RPMI7951 (cell line): ENCODE results near the gene RGS7. TPM values are rescaled to one million over a fixed set of nuclear protein-coding genes. Genes with fewer than 3 reads are reported as not detected.
"Not testable (repeated sequence)": the region's sequence is repeated elsewhere in the genome, so short reads cannot be mapped to it uniquely, and the experiment has no call there.

Experiments used
- DNase-seq: peaks from one replicate; pipeline ENCODE4 v3.0.0-alpha.2; 2012; ENCODE audit warnings: low read depth
- total RNA-seq: library from RNA; depleted of rRNA; stranded (reverse); fragments of >200 nt; shearing (Covaris generic); gene quantifications from 2 replicates; pipeline ENCODE4 v1.2.3, GENCODE V29; 2014

RGS7 gene
- total RNA-seq, 1 experiment from 2014 or later = not detected

DNA sequence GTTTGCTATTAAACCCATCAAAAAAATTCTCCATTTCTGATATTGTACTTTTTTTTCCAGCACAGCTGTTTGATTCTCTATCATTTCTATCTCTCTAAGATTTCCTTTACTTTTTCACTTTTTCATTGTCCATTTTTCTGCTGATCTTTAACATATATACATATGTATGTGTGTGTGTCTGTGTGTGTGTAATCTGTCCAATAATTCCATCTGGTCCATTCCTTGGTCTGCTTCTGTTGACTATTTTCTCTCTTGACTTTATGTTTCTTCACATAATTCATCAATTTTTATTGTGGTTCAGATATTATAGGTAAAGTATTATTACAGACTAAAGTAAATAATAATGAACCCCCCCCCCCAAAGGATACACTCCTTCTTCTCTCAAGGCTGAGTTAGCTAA lies 84.2 kb downstream of the RGS7 start:
- no peak for DNase-seq

DNA sequence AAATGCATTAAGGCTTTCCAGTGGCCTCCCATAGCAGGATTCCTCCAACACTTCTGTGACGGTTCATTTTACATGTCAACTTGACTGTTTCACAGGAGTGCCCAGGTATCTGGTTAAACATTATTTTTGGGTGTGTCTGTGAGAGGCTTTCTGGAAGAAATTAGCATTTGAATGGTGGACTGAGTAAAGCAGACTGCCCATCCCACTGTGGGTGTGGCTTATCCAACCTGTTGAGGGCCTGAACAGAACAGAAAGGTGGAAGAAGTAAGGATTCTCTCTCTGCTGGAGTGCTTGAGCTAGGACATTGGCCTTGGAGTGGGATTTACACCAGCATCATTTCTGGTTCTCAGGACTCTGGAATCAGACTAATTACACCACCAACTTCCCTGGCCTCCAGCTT lies 85.6 kb downstream of the RGS7 start:
- no peak for DNase-seq

DNA sequence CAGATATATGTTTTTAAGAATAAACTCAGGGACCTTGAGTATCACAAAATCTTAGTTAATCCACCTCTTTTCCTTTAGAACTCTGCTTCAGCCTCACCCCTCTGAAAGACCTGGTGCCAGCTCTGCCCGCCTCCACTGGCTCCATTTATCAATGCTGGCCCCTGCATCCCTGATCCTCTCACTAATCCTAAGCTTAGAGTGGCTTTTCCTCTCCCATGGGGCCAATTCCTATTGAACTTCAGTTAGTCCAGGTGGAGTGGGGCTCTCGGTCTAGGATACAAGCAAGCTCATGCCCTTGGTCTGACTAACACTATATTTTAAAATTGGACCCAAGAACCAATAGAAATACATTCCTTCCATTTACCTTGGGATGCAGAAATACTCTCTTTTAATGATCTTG lies 87.0 kb downstream of the RGS7 start:
- DNase-seq = no peak

GRCh38 chr1:241269116-241269515 lies 87.9 kb downstream of the RGS7 start:
- no peak for DNase-seq

DNA sequence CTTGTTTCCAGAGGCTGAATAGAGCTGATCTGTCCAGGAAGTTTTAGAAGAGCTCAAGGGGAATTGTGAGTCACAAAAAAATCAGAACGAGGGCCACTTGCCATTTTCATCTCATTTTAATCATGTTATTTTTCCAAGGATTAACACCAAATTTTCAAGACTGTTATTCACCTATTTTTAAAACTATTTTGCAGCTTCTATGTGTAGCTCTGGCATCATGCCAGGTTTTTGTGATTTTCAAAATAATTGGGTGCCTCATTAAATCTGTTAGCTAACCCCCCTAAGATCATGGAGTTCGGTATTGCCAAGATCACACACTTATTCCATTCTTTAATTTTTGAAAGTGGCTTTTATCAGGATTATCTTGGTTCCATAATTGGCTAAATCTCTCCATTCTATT lies 90.9 kb downstream of the RGS7 start:
- no peak for DNase-seq

DNA sequence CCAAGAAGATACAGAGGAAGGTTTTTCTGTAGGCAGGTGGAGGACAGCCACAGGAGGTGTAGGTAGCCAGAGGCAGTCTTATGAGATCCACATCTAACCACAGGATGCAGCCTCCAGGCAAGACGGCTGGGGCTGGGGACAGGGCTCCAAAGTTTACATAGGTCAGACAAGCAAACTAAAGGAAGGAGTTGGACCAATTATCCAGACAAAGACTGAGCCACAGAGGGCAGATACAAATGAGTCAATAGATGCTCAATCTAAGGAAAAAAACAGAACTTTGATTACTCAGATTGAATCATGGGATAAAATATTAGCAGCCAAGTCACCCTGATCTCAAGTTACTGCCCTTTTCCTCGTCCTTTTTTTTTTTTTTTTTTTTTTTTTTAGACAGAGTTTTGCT lies 91.6 kb downstream of the RGS7 start:
- no peak for DNase-seq

GRCh38 chr1:241263346-241263745 lies 93.7 kb downstream of the RGS7 start:
- DNase-seq = no peak

- DNase-seq = peak; percentile 10
Measured at GRCh38 chr1:241253471-241253870, 103.5 kb downstream of the RGS7 start.

DNA sequence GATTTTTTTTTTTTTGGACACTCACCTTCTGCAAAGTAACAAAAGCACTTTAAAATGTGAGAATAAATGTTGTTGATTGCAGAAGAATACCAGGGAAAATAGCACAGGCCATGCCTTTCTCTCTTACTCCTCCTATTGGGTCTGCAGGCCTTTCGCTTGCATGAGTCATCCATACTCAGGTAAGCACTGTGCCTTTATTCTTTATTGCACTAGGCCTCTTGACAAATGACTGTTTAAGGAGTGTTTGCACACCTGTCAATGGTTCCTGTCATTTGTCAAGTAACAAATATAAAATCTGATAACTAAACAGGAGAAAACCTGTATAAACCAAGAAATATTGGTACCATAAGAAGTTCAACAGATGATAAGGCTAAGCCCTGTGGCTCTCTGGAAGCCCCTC lies 106.5 kb downstream of the RGS7 start:
- DNase-seq = no peak

- no peak for DNase-seq
Measured at GRCh38 chr1:241240069-241240468, 116.9 kb downstream of the RGS7 start.

DNA sequence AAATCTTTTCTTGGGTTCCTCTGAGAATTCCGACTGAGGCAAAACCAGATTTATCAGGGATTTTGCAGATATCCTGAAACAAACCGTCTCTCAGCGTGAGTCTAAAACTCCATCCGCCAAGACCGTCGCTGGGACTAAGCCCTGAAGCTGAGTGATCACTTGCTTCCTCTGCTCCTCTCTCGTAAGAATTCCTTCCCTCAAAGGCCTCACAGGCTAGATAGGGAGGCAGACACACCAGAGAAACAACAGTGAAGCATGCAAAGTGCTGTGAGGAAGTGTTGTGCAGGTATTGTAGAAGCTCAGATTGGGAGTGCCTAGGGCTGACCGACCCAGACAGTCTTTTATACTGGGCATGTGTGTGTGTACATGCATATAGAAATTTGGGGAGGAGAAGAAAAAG lies 119.1 kb downstream of the RGS7 start:
- no peak for DNase-seq

DNA sequence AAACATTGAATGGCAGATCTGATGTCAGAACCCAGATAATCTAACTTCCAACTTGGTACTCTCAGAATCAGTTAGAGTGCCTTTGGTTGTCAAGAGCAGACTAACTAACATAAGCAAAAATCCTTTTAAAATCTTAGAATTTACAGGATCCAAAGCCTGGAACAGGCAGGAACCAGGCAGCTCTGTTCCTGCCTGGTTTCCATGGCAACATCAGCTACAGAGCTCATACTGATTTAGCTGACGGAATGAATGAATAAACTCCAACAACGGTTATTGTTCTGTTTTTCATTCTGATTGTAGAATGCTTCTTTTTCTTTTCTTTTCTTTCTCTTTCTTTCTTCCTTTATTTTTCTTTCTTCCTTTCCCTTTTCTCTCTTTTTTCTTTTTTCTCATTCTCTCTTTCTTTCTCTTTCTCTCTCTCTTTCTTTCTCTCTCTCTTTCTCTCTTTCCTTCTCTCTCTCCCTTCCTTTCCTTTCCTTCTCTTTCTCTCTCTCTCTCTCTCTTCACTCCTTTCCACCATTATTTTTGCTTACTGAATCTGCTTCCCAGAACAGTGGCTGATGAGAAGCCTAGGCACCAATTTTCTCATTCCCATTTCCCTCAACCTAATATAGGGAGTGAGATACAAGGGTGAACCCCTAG lies 121.6 kb downstream of the RGS7 start:
- DNase-seq = no peak

GRCh38 chr1:241229711-241230110 lies 127.3 kb downstream of the RGS7 start:
- DNase-seq = no peak

- no peak for DNase-seq
Measured at GRCh38 chr1:241229216-241229615, 127.8 kb downstream of the RGS7 start.

DNA sequence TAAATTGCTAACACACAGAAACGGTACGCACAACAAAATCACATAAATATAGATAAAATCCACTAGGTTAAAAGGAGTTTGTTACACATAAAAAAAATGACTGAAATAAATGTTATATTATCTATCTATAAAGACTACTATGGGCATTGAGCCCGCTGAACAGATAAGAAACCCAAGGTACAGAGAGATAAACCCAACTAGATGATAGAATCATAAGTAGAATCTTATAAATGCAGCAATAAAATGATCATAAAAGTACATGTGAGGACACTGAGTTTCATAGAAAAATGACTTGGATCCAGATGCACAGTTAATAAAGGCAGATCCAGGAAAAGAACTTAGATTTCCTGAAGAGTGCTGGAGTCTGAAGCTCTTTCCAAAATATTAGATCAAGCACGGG lies 128.7 kb downstream of the RGS7 start:
- no peak for DNase-seq

DNA sequence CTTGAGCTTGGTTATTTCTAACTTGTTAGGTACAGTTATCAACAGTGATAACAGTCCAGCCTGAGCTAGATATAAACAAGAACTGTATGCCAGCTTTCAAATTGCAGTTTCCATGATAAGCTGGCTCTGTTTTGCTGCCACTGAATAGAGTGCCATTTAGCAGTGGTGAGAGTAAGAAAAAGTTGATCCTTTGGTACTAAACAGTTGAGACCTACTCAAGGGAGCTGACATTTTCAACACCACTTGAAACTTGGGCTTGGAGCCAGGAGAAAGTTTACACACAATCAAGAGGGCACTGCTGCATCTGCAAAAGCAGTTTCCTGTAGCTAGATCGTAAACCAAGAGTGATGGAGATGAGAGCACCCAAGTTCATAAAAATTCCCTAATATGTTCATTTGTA lies 131.3 kb downstream of the RGS7 start:
- no peak for DNase-seq

GRCh38 chr1:241224189-241224588 lies 132.8 kb downstream of the RGS7 start:
- not testable (repeated sequence) for DNase-seq

GRCh38 chr1:241222813-241223212 lies 134.2 kb downstream of the RGS7 start:
- DNase-seq = not testable (repeated sequence)

- DNase-seq = no peak
Measured at GRCh38 chr1:241221319-241221718, 135.7 kb downstream of the RGS7 start.

DNA sequence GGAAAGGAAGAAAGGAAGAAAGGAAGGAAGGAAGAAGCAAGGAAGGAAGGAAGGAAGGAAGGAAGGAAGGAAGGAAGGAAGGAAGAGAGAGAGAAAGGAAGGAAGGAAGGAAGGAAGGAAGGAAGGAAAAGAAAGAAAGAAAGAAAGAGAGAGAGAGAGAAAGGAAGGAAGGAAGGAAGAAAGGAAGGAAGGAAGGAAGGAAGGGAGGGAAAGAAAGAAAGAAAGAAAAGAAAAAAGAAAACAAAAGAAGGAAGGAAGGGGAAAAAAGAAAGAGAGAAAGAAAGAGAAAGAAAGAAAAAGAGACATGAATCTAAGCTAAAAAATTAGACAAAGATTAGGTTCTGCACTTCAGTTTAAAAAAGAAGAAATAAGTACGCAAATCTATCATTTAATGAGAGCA lies 136.1 kb downstream of the RGS7 start:
- DNase-seq = not testable (repeated sequence)

DNA sequence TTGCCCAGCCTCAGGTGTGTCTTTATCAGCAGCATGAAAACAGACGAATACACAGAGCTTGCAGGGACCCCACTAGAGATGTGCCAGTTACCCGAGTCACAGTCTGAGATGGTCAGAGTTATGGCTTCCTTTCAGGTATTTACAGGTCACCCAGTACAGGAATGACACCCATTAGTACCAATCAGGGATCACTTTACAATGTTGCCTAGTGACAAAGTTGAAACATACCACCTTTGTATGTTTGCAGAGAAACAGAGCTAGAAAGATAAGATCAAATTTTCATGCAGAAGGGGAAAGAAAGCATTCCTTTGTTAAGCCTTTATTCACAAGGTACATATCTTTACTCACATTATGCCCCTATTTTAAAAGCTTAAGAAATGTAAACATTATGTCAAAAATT lies 137.6 kb downstream of the RGS7 start:
- DNase-seq = no peak

- no peak for DNase-seq
Measured at GRCh38 chr1:241217516-241217915, 139.5 kb downstream of the RGS7 start.

DNA sequence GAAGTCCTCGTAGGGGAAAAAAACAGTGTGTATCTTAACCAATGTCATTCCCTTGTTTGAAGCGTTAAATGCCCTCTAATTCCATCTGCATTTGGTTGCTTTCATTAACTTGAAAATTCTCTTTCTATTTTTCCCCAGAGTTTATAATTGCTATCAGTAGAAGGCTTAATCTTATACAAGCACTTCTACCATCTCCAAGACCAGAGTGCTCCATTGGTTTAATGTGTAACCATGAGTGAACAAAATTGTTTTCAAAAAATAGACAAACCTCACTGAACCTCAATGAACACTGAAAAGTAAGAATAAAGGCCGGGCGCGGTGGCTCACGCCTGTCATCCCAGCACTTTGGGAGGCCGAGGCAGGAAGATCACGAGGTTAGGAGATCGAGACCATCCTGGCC lies 141.3 kb downstream of the RGS7 start:
- DNase-seq = no peak

DNA sequence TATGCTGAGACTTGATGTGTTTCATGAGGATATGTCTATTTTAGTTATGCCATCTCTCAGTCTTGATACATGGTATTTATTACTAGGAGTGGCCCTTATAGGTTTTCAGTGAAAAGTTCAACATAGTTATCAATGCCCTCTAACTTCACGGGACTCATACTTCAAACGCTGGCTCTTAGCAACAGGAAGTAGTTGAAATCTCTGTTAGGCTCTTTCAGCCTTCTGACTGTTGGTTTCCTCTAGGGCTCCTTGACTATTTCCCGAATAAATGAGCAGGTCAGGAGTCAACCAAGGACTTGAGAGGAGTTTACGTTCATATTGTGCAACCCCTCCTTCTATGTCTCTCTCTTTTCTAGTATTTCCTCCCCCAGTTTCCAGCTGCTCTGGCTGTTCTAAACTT lies 141.8 kb downstream of the RGS7 start:
- no peak for DNase-seq
